Measurements from ENCODE around the gene GLYR1.
"Not testable (repeated sequence)": the region's sequence is repeated elsewhere in the genome, so short reads cannot be mapped to it uniquely, and the experiment has no call there.

GLYR1 gene

DNA sequence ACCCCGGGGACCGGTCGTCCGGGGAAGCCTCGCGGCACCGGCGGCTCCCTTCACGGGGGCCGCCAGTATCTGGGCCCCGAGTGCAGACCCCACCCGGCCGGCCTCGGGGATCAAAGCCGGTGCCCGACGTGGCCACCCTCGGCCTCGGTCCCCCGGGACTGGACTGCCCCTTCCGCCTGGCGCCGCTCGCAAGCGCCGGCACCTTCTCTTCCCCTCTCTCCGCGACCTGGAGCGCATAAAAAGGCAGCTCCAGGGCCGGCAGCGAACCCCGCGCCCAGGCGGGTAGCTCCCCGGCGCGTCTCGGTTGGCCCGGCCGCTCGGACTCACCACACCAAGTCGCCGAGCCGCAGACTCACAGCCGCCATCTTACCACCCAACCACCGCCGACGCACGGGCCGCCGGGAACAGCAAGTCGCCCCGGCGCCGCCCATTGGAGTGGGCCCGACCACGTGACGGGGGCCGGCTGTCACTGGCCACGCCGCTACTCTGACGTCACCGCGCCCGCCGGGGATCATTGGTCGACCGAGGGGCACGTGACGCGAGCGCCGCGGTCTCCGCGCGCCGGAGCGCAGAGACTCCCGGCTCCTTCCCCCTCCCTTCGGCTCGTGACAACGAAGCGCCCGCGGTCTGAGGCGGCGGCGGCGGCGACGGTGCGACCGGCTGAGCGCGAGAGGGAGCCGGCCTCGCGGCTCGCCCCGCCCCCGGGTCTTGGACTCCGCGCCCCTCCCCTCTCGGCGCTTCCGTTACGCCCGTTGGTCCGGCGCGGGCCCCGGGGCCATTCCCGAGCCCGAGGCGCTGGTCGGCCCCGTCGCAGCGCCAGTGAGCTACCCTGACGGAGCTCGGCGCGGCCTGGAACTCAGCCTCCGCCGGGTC is at the start of gene GLYR1, which contains the start of gene UBN1:
TSS of gene GLYR1 (minus strand) at position 388 of the 873 bp plus-strand sequence. CDS start at position 365, 23 bp downstream.
TSS of gene UBN1 (plus strand) at position 581 of the 873 bp plus-strand sequence. CDS start 5,437 bp downstream, outside the sequence.
- DNase-seq, result peak; percentile 56 to 86

GRCh38 chr16:4896761-4897160 is 49.7 kb upstream of the GLYR1 start:
- DNase-seq, result not testable (repeated sequence)

- DNase-seq, result no peak
Observed at GRCh38 chr16:4895366-4895765, 48.3 kb upstream of the GLYR1 start.

GRCh38 chr16:4894276-4895150 is 47.4 kb upstream of the GLYR1 start:
- no peak for DNase-seq

DNA sequence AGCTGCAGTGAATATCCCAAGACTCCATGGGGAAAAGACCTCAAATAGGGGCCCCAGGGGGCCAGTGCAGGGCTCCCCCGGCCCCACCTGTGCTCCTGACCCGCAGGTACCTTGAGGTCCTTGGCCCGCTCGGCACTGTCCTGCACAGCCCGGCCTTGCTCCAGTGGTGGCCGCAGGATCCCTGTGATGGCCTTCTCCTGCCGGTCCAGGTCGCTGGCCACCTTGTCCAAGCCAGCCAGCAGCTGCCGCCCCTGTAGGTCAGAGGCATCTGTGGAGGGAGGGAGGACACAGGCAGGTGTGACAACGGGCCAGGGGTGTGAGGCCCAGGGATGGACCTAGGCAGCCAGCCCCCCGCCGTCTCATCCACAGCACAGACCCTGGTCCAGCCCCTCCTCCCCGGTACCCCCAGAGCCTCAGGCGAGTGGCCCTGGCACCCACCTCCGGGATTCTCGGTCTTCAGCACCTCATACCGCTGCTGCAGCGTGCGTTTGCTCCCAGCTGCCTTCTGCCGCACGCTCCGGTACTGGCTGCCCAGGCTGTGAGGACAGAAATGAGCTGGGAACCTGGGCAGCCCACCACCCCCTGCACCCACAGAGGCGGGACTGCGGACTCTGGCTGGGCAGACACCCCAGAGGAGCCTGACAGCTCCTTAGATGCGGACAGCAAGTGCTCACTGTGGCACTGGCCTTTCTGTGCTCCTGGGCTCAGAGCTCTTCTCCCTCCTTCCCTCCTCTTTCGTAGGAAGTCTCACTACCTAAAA is 46.2 kb upstream of the GLYR1 start:
- DNase-seq, result no peak

DNA sequence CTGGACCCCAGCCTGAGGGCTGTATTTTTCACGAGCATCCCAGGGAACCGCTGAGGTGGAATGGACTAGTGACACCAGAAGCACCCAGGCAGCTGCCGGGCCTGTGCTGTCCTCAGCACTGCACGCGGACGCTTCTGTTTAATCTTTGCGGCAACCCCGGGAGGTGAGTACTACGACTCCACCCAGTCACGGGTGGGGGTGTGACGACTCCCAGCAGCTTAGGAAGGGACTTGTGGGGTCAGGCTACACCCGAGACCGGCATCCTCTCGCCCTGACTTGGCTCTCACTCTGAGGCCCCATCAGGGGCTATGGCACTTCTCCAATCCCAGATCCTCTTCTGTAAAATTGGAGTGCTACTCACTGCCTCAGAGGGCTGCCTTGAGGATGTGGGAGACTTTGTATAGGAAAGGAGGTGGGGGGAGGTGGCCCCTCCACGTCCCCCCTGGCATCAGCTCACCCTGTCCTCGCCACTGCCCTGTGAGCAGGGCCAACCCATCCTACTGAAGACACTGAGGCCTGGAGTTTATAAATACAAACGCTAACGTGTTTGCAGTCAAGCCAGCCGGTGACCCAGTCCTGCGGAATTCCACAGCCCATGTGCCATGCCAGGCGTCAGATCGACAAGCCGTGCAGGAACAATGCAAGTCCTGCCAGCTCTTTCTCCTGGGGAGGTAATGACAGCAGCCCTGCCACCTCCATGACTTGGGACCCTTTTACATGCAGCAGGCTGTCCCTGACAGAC is 45.4 kb upstream of the GLYR1 start:
- no peak for DNase-seq

GRCh38 chr16:4891886-4892216 is 44.8 kb upstream of the GLYR1 start:
- DNase-seq, result no peak

GRCh38 chr16:4891097-4891885 is 44.2 kb upstream of the GLYR1 start:
- DNase-seq, result no peak

DNA sequence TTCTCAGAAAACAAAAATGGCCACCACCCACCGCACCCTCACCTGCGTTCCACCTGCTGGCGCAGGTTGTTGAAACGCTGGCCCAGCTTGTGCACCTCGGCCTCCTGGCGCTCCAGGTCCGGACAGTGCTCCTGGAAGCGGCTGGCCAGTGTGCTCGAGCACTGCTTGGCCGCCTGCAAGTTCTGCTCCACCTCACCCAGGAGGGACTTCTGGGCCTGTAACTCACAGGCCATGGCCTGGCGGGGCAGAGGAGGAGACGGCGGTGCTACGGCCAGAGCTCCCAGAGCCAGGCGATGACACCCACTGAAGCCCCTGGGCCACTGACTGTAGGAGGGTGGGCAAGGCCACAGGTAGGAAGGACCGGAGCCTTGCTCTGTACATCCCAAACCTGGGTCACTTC is 43.6 kb upstream of the GLYR1 start:
- no peak for DNase-seq

GRCh38 chr16:4890026-4890425 is 42.9 kb upstream of the GLYR1 start:
- DNase-seq, result no peak

DNA sequence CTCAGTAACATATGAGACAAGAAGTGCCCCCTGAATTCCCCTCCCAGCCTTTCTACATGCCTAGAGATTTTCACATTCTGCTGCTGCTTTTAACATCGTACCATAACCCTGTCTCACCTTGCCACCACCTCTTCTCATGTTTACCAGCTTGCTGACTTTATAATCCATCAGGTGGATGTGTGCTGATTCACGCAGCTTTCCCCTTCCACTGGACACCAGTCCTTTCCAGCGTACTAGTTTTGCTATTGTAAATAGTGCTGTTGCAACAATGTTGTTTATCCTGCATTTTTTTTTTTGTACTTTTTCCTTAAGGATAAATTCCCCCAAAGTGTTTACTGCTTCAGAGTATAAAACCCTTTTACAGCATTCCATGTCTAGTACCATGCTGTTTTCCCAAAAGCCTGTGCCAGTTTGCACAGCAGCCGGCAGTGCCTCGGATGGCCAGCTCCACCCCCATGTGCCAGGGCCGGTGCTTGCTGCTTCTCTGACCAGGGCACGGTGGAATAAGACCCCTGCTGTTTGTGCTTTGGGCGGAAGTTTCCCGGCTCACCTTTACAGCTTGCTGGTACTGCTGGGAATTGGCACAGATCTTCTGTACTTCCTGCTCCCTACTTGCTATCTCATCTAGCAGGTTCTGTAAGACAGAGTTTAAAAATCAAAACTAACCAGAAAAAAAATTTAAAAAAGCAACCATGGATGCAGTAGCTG is 41.5 kb upstream of the GLYR1 start:
- no peak for DNase-seq

DNA sequence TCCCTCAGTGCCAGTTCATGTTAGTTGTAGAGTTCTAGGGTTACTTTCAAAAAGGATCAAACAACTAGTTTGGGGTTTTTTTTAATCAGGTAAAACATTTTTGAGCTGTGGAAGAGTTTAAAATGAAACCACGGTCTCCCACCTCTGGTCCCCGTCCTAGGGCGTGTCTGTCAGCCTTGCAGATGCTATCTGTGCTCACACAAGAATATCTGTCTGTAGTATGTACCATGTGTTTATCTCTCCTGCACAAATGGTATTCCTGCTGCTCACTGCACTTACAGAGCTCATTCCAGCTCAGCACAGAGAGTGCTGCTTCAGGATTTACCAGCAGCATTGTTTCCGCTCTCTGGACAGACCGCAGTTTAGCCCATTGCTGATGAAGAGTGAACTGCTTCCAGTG is 39.1 kb upstream of the GLYR1 start:
- no peak for DNase-seq

DNA sequence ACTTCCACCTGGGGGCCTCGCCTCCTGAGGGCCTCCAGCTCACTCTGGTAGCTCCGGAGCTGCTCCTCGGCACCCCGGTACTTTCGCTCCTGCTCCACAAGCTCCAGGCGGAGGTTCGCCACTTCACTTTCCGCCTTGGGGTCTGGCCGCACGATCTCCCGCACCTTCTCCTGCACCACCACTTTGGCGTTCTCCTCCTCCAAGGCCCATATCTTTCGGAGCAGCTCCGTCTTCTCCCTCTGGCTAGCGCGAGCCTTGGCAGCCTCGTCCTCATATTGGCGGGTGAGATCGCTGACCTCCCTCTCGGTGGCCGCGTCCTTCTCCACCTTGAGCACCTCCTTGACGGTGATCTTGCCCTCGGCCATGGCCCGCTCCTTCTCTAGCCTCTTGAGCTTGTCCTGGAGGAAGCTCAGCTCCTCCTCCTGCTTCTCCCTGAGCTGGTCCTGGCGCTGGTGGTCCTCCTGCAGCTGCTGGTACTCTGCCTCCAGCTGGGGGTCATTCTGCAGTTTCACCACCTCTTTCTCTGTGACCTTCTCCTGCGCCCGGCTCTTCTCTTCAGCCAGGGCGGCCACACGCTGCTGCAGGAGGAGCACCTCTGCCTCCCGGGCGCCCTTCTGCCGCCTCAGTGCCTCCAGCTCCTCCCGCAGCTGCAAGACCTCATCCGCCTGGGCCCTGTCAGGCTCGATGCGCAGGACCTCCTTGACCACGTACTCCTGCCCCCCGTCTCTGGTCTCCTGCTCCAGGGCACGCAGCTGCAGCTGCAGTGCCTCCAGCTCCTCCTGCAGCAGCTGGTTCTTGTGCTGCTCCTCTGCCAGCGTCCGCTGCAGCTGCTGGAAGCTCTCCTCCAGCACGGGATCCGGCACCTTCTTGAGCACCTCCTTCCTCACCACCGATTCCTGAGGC is 38.1 kb upstream of the GLYR1 start:
- DNase-seq, result no peak

DNA sequence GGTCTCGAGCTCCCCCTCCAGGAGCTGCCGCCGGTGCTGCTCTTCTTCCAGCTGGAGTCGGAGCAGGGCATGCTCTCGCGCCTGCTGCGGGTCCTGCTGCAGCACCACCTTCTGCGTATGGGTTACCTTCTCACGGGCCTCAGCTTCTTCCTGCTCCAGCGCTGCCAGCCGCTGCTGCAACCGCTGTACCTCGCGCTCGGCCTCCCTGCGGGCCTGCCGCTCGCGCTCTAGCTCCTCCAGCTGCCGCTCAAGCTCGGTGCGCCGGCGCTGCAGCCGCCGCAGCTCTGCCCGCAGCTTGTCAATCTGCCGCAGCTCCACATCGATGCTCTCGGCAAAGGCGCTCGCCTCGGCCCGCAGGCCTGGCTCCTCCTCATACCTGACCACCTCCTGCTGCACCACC is 37.1 kb upstream of the GLYR1 start:
- no peak for DNase-seq

GRCh38 chr16:4883501-4883900 is 36.4 kb upstream of the GLYR1 start:
- no peak for DNase-seq

- peak; percentile 25 to 49 for DNase-seq
Observed at GRCh38 chr16:4882633-4883285, 35.7 kb upstream of the GLYR1 start.

DNA sequence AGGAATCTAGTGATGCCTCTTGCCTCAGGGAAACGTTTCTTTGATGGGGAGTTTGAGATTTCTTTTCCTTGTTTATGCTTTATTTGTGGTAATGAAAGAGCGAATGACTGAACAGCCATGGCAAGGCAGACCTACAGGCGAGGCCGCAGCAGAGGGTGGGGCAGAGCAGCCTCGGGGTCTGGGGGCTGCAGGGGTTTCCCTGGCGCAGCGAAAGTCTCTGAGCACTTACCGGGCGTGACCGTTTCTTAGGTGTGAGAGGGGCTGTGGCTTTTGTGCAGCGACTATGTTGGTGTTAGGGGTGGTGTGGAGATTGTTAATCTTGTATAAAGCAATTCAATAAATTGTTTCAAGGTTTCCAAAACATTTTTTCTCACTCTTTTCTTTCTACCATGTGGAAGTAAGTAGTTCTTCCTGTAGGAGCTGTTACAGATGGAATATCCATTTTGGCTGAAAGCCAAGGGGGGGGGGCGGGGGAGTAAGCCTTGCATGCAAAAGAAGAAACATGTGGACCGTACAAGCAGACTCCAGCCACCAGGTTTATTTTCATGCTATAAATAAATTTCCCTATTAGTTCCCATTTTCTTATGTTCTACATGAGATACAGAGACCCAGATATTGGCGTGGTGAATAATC is 35.0 kb upstream of the GLYR1 start:
- no peak for DNase-seq

DNA sequence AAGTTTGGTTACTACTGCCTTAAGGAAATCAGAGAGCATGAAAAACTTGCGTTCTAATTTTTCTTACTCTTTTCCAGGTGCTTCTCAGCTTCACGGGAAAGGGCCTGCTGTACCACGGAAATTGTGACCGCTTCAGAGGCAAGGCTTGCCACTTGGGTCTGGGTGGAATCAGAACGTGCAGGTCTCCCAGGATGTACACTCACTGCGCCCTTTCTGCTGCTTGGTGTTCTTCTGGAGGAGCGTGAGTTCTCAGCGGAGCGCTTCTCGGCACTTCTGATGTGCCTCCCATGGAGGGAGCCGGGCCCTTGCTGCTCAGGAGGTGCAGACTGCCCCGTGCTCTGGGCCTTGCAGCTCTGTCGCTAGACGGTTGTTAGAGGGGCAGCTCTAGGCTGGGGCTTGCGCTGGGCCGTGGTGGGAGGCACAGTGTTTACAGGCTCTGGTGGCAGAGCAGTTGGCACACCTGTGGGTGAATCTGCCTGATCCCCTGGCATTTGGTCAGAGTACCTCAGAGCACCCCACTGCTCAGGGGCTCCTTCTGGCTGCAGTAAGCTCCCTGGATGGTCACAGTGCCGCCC is 33.0 kb upstream of the GLYR1 start:
- no peak for DNase-seq
